Spleen (tissue), 11 donors: ENCODE measurements around the gene GRIK4. TPM values are rescaled to one million over a fixed set of nuclear protein-coding genes. Genes with fewer than 3 reads are reported as not detected.
"Not testable (repeated sequence)": the region's sequence is repeated elsewhere in the genome, so short reads cannot be mapped to it uniquely, and the experiment has no call there.

ENCODE experiments used
- DNase-seq: peaks from one replicate; pipeline ENCODE4 v3.0.0-alpha.2; 2020
- H3K27ac ChIP-seq, 8 donors: fragments of 200-600 bp; sonication (generic) in 7 of 8; 1 replicate in 4 of 8; 2 replicates in 4 of 8; pipeline versions ENCODE4 v1.5.0 to v1.8.0; 2016 to 2021; ENCODE audit warnings: inconsistent platforms in 4 of 8, mild to moderate bottlenecking in 4 of 8, moderate library complexity in 1 of 8
- H3K27me3 ChIP-seq, 7 donors: fragments of 200-600 bp; sonication (generic) in 6 of 7; replicated peaks in 1 of 7; 1 replicate in 4 of 7; 2 replicates in 3 of 7; pipeline versions ENCODE4 v1.5.0 to v1.8.0; 2016 to 2021; ENCODE audit warnings: inconsistent platforms in 3 of 7, mild to moderate bottlenecking in 1 of 7
- H3K36me3 ChIP-seq, 6 donors: fragments of 200-600 bp; sonication (generic) in 5 of 6; 1 replicate in 4 of 6; 2 replicates in 2 of 6; pipeline versions ENCODE4 v1.5.0 to v1.8.0; 2016 to 2021; ENCODE audit warnings: inconsistent platforms in 2 of 6
- H3K4me1 ChIP-seq, 6 donors: fragments of 200-600 bp; sonication (generic) in 5 of 6; 1 replicate in 3 of 6; 2 replicates in 3 of 6; pipeline versions ENCODE4 v1.5.0 to v1.8.0; 2016 to 2021; ENCODE audit warnings: inconsistent platforms in 3 of 6
- H3K4me3 ChIP-seq, 8 donors: fragments of 200-600 bp; sonication (generic) in 7 of 8; 1 replicate in 4 of 8; 2 replicates in 4 of 8; pipeline versions ENCODE4 v1.5.0 to v1.8.0; 2016 to 2021; ENCODE audit warnings: inconsistent platforms in 4 of 8, mild to moderate bottlenecking in 4 of 8, moderate library complexity in 2 of 8
- H3K9me3 ChIP-seq, 8 donors: fragments of 200-600 bp; sonication (generic) in 7 of 8; 1 replicate in 4 of 8; 2 replicates in 4 of 8; pipeline versions ENCODE4 v1.5.0 to v1.8.0; 2016 to 2021; ENCODE audit warnings: inconsistent platforms in 4 of 8
- CTCF ChIP-seq, 11 experiments: fragments of 200-600 bp in 7 of 11; fragments of 450-650 bp in 4 of 11; sonication (generic) in 4 of 11; IDR thresholded peaks in 8 of 11; conservative IDR thresholded peaks in 3 of 11; 1 replicate in 7 of 11; 2 replicates in 4 of 11; pipeline versions ENCODE4 v1.4.0 to v1.8.0; 2016 to 2021; ENCODE audit warnings: antibody characterized with exemption in 11 of 11, inconsistent platforms in 4 of 11, mild to moderate bottlenecking in 1 of 11
- POLR2A ChIP-seq, 3 donors: fragments of 450-650 bp; IDR thresholded peaks; one replicate each; pipeline ENCODE4 v1.5.1; 2017; ENCODE audit warnings: antibody characterized with exemption in 3 of 3, mild to moderate bottlenecking in 1 of 3
- POLR2AphosphoS5 ChIP-seq, 3 donors: sonication (generic); formaldehyde crosslinking; IDR thresholded peaks; one replicate each; pipeline ENCODE4 v1.5.1; 2017; ENCODE audit warnings: antibody characterized with exemption in 3 of 3
- WGBS, 5 donors: extraction: QIAGEN DNeasy Blood & Tissue Kit in 3 of 5; methylation state at CpG; one replicate each; pipeline versions ENCODE4 v1.1.5 to v1.1.7; 2013 to 2018; 5-methylcytosine and 5-hydroxymethylcytosine counted together
- intact Hi-C: fragments of 100-400 bp; cut with DNase I; formaldehyde crosslinking; loops from one replicate; pipeline ENCODE4 v1.15.0; 2023; ENCODE audit warnings: low total_unique reads
- polyA plus RNA-seq, 3 donors: library from polyadenylated mRNA; stranded (reverse); fragments of 200-250 nt; gene quantifications; one replicate each; pipeline ENCODE4 v1.2.1, GENCODE V29; 2013
- total RNA-seq, 7 donors: library from RNA; depleted of rRNA in 3 of 7; stranded (reverse); fragments of >200 nt in 3 of 7; fragmentation: NEBNext Ultra II Directional in 4 of 7; extraction: Animal tissue kit (Norgen Biotek cat#: 25700) in 4 of 7; gene quantifications; one replicate each; pipeline versions ENCODE4 v1.1.0 to v1.2.1, GENCODE V29; 2016 to 2021
- donor health status: healthy with polysubstance abuse.
- donor health status: DM: no; HTN: no; CAD: no; lungs with moderate emphysema.
- donor health status: DM: no; HTN: no; CAD: no.
- donor health status: Bipolar disorder and iron deficiency.
- donor health status: healthy.
- donor health status: DM: no; HTN: no; CAD: no.
- donor health status: DM: yes; HTN: yes; CAD: no.

GRIK4 gene
- total and polyA plus RNA-seq, 10 donors = 0.04 to 2.4 (median 0.59) TPM

DNA sequence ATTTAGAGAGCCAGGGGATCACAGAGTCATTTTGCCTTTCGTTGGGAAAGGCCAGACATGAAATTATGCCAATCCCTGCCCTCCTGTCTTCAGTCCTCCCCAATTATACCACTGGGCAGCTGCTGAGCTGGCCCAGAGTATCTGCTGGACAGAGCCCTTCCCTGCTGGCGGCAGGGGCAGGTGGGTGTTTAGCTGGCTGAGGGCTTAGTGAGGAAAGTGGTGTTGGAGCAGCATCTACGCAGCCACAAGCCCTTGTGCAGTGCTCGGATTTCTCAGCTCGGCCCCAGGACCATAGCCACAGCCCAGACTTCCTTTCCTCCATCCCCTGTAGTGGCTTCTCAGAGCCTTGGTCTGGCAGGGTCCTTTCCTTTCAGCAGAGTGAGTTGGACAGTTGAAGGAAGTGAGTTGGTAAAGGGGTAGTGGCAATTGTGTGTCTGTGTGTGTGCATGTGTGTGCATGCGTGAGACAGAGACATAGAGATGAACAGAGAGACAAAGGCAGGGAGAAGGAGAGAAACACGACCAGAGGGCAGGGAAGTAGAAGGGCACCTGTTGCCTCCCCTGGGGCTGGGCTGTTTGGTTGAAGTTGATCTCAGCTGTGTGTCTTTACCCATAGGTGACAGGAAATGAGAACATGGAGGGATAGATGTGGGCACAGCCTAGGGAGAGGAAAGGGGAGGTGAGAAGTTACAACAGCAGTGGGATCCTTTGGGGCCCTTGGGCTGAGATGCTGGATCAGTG lies 66.2 kb downstream of the GRIK4 start:
- DNase-seq = no peak
- Histone ChIP-seq H3K36me3 (no peaks in the 10 kb centered on the region), H3K27me3 (peaks cover 0 to 35% (median 0%) of the 10 kb centered on the region in 7 donors), H3K27ac (no peak overlapping the region), H3K4me3 (no peak overlapping the region), H3K9me3 (peaks cover 0 to 6% (median 4%) of the 10 kb centered on the region in 8 donors), H3K4me1 (peaks cover 0 to 6% (median 0%) of the 10 kb centered on the region in 6 donors)
- TF ChIP-seq POLR2A (IDR thresholded peaks at IDR 0.05) (no peak), POLR2AphosphoS5 (IDR thresholded peaks at IDR 0.05) (no peak), CTCF (IDR thresholded peaks at IDR 0.05 in 8 of 11, conservative IDR thresholded peaks at IDR 0.05 in 3 of 11) (no peak)
- 57 to 63% (median 59%) methylated on average over 7 of the region's 7 CpGs for WGBS, 5 donors
- intact Hi-C loops = no loop called here

- H3K4me3 ChIP-seq = no peak overlapping the region
- no peak for DNase-seq
- intact Hi-C loops = no loop called here
- H3K27ac ChIP-seq = no peak overlapping the region
- no peaks in the 10 kb centered on the region for H3K36me3 ChIP-seq
- TF ChIP-seq POLR2AphosphoS5 (IDR thresholded peaks at IDR 0.05) (no peak), POLR2A (IDR thresholded peaks at IDR 0.05) (no peak)
- peaks cover 0 to 13% (median 11%) of the 10 kb centered on the region in 8 donors for H3K9me3 ChIP-seq
- WGBS, 5 donors = 78 to 100% (median 82%) methylated on average over 1 to 14 of the region's 14 CpGs
- H3K27me3 ChIP-seq = peaks cover 0 to 31% (median 0%) of the 10 kb centered on the region in 7 donors
- H3K4me1 ChIP-seq = peaks cover 0 to 6% (median 0%) of the 10 kb centered on the region in 6 donors
Observed at GRCh38 chr11:120578596-120579154, 67.1 kb downstream of the GRIK4 start.

DNA sequence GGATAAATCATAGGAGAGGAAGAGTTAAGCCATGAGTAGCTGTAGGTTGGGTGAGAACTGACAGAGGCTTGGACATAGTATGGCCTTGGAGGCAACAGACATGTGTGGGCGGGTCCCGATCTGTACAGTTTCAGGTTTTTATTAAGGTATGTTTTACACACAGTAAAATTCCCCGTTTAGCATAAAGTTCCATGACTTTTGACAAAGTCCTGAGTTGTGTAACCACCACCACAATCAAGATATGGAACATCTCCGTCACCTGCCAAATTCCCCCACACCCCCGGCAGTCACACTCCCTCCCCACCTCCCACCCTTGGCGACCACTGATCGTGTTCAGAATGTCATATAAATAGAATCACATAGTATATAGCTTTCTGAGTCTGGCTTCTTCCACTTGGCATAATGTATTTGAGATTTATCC lies 68.1 kb downstream of the GRIK4 start:
- intact Hi-C loops = no loop called here
- H3K27me3 ChIP-seq = peaks cover 0 to 31% (median 0%) of the 10 kb centered on the region in 7 donors
- 61 to 72% (median 67%) methylated on average over 7 of the region's 7 CpGs for WGBS, 5 donors
- H3K4me1 ChIP-seq = peaks cover 0 to 6% (median 0%) of the 10 kb centered on the region in 6 donors
- no peak for DNase-seq
- H3K9me3 ChIP-seq = peaks cover 0 to 21% (median 16%) of the 10 kb centered on the region in 8 donors
- H3K36me3 ChIP-seq = no peaks in the 10 kb centered on the region
- no peak overlapping the region for H3K4me3 ChIP-seq
- no peak overlapping the region for H3K27ac ChIP-seq
- no peak for TF ChIP-seq CTCF (IDR thresholded peaks at IDR 0.05 in 8 of 11, conservative IDR thresholded peaks at IDR 0.05 in 3 of 11)
- no peak for TF ChIP-seq POLR2AphosphoS5 (IDR thresholded peaks at IDR 0.05)
- no peak for TF ChIP-seq POLR2A (IDR thresholded peaks at IDR 0.05)

DNA sequence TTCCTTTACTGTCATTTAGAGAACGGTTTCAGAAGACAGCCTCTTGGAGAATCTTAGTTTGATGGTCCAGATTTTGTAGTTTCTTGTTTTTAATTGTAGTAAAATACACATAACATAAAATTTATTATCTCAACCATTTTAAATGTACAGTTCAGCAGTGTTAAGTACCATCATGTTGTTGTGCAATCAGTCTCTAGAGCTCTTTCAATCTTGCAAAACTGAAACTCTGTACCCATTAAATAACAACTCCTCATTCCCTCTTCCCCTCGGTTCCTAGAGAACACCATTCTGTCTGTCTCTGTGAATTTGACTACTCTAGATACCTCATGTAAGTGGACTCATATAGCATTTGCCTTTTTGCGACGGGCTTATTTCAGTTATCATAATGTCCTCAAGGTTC lies 69.8 kb downstream of the GRIK4 start:
- TF ChIP-seq POLR2AphosphoS5 (IDR thresholded peaks at IDR 0.05) (no peak), POLR2A (IDR thresholded peaks at IDR 0.05) (no peak), CTCF (IDR thresholded peaks at IDR 0.05 in 8 of 11, conservative IDR thresholded peaks at IDR 0.05 in 3 of 11) (no peak)
- Histone ChIP-seq H3K27me3 (peaks cover 0 to 38% (median 0%) of the 10 kb centered on the region in 7 donors), H3K27ac (no peak overlapping the region), H3K9me3 (peaks cover 0 to 21% (median 16%) of the 10 kb centered on the region in 8 donors), H3K4me3 (no peak overlapping the region), H3K36me3 (no peaks in the 10 kb centered on the region), H3K4me1 (peaks cover 0 to 6% (median 0%) of the 10 kb centered on the region in 6 donors)
- 22 to 38% (median 34%) methylated on average over 4 of the region's 4 CpGs for WGBS, 5 donors
- DNase-seq = no peak
- intact Hi-C loops = no loop called here

DNA sequence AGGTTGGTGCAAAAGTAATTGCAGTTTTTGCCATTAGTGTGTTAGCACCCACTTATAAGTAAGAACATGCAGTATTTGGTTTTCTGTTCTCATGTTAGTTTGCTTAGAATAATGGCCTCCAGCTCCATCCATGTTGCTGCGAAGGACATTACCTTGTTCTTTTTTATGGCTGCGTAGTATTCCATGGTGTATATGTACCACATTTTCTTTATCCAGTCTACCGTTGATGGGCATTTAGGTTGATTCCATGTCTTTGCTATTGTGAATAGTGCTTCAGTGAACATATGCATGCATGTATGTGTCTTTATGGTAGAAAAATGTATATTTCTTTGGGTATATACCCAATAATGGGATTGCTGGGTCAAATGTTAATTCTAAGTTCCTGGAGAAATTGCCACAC lies 71.0 kb downstream of the GRIK4 start:
- Histone ChIP-seq H3K9me3 (peaks cover 0 to 21% (median 16%) of the 10 kb centered on the region in 8 donors), H3K27me3 (peaks cover 0 to 38% (median 0%) of the 10 kb centered on the region in 7 donors)
- H3K36me3 ChIP-seq, intact Hi-C loops, H3K4me1 ChIP-seq, H3K4me3 ChIP-seq, DNase-seq, H3K27ac ChIP-seq: not testable (repeated sequence)
- WGBS, 5 donors = 94 to 99% (median 95%) methylated on average over 3 of the region's 3 CpGs
